Panc1 (cell line): ENCODE measurements around the gene ZDHHC19. TPM values are rescaled to one million over a fixed set of nuclear protein-coding genes. Genes with fewer than 3 reads are reported as not detected.

Source experiments
- ATAC-seq: fragments of 200-7000 bp; cut with Tn5 transposase; 2 replicates; pipeline ENCODE4 v1.9.1; 2020; ENCODE audit warnings: mild to moderate bottlenecking, moderate library complexity
- BruUV-seq: library from RNA; stranded (reverse); fragments of 400-500 nt; replicated peaks from 2 replicates; lab custom pipeline; 2021; lab: Mats Ljungman, UMichigan
- CTCF ChIA-PET: fragments of 300-600 bp; sonication (Branson Sonifier 250); formaldehyde crosslinking; loops from one replicate; lab custom pipeline; 2022; ENCODE audit warnings: antibody characterized with exemption; lab: Charles Lee
- POLR2A ChIA-PET: fragments of 300-600 bp; sonication (Branson Sonifier 250); formaldehyde crosslinking; loops from one replicate; lab custom pipeline; 2022; ENCODE audit warnings: antibody characterized with exemption; lab: Charles Lee
- DNase-seq: peaks from one replicate; pipeline ENCODE4 v3.0.0-alpha.2; 2010; ENCODE audit warnings: low read depth, low spot score
- H3K27ac ChIP-seq: 2 replicates; pipeline ENCODE4 v1.5.1; 2011; ENCODE audit warnings: mild to moderate bottlenecking, low read length, inconsistent platforms
- H3K27me3 ChIP-seq: fragments of 200-500 bp; sonication (Bioruptor generic); 2 replicates; pipeline ENCODE4 v1.6.0; 2014; ENCODE audit warnings: low read length, inconsistent platforms; ENCODE audit not compliant: control insufficient read depth, insufficient read depth
- H3K36me3 ChIP-seq: fragments of 200-500 bp; sonication (Bioruptor generic); 2 replicates; pipeline ENCODE4 v1.5.1; 2014; ENCODE audit warnings: inconsistent platforms, mild to moderate bottlenecking, low read length, moderate library complexity; ENCODE audit not compliant: control insufficient read depth, insufficient read depth
- H3K4me1 ChIP-seq: 2 replicates; pipeline ENCODE4 v1.5.1; 2011; ENCODE audit warnings: inconsistent platforms, mild to moderate bottlenecking, low read length, moderate library complexity; ENCODE audit not compliant: control insufficient read depth, insufficient read depth
- H3K4me3 ChIP-seq, 2 experiments: 2 replicates each; pipeline ENCODE4 v1.5.1; 2011 to 2012; ENCODE audit warnings: low read depth in 2 of 2, low read length in 2 of 2, mild to moderate bottlenecking in 2 of 2, inconsistent platforms in 1 of 2, moderate library complexity in 1 of 2
- H3K9me3 ChIP-seq: fragments of 200-500 bp; sonication (Bioruptor generic); 2 replicates; pipeline ENCODE4 v1.5.1; 2014; ENCODE audit warnings: low read depth, mild to moderate bottlenecking, inconsistent platforms, low read length, moderate library complexity; ENCODE audit not compliant: control insufficient read depth, insufficient read depth
- CTCF ChIP-seq: fragments of 450-650 bp; IDR thresholded peaks from 2 replicates; pipeline ENCODE4 v1.5.1; 2017; ENCODE audit warnings: mild to moderate bottlenecking
- POLR2AphosphoS5 ChIP-seq: IDR thresholded peaks from 2 replicates; pipeline ENCODE4 v1.6.1; 2012; ENCODE audit warnings: mild to moderate bottlenecking, low read depth, low read length, moderate library complexity
- REST ChIP-seq, 2 experiments: IDR thresholded peaks; 2 replicates each; pipeline ENCODE4 v1.6.1; 2011 to 2012; ENCODE audit warnings: low read depth in 2 of 2, control low read depth in 1 of 2, low read length in 1 of 2, mild to moderate bottlenecking in 1 of 2, moderate library complexity in 1 of 2; ENCODE audit not compliant: insufficient read depth in 1 of 2
- SIN3A ChIP-seq: IDR thresholded peaks from 2 replicates; pipeline ENCODE4 v1.6.1; 2012; ENCODE audit warnings: low read depth, mild to moderate bottlenecking, low read length, moderate library complexity, borderline replicate concordance; ENCODE audit not compliant: insufficient read depth
- TCF7L2 ChIP-seq: IDR thresholded peaks from 2 replicates; pipeline ENCODE4 v1.6.1; 2011; ENCODE audit warnings: mild to moderate bottlenecking, low read depth, low read length, inconsistent platforms
- in situ Hi-C: cut with HindIII; loops from 2 replicates; pipeline ENCODE4 v1.10.0; 2016; ENCODE audit warnings: low sequenced_read_pairs, low pct_unique_long_range_greater_than_20kb
- intact Hi-C: fragments of 100-400 bp; cut with micrococcal nuclease; formaldehyde crosslinking; loops from one replicate; pipeline ENCODE4 v1.10.0; 2022; ENCODE audit not compliant: unreplicated experiment
- total RNA-seq: library from RNA; stranded (reverse); gene quantifications from one replicate; pipeline ENCODE4 v1.2.1, GENCODE V29; 2021; ENCODE audit not compliant: unreplicated experiment

The ZDHHC19 gene
- total RNA-seq, 1 experiment from 2014 or later = 0.33 TPM

DNA sequence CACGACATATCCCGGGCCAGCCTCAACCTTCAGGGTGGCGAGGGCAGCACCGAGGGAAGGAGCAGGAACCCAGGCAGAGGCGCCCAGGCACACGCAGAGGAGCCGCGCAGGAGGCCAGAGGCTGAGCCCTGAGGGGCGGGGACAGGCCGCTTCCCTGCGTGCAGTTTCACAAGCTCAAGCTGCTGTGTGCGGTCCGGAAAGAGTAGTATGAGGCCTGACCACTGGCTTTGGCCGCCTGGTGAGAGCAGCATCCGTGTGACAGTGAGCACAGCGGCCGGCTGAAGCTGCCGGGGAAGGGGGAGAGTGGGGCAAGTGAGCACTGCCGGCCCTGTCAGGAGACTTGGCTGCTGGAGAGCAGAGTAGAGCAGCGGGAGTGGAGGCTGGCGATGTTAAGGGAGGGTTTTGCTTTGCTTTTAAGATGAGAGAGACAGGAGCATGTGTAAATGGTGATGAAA is 8.7 kb downstream of the ZDHHC19 start:
- CTCF ChIA-PET = interaction anchor here (1.1 kb wide), 1 partner anchor 130 kb away, joined by 5 read pairs; no protein-coding TSS in a partner anchor

More for the DNA sequence above, 8.7 kb downstream of the ZDHHC19 start:
- POLR2A ChIA-PET = no interaction called here
- Histone ChIP-seq H3K9me3 (no peaks in the 10 kb centered on the region), H3K4me1 (no peaks in the 10 kb centered on the region), H3K36me3 (no peaks in the 10 kb centered on the region), H3K27ac (no peak overlapping the region), H3K27me3 (no peaks in the 10 kb centered on the region), H3K4me3 (peak overlapping the region in 1 of 2 experiments; percentile 15; a peak in 1 of 4 replicates)
- intact Hi-C loops = no loop called here
- ATAC-seq (peak; percentile 37), DNase-seq (no peak)
- no TSS peak for BruUV-seq
- TF ChIP-seq SIN3A = no peak
- TF ChIP-seq CTCF = no peak
- no peak for TF ChIP-seq REST (IDR thresholded peaks at IDR 0.05; ENCODE audit: insufficient read depth in 1 of 2, low read depth in 2 of 2, low read length in 1 of 2)
- TF ChIP-seq POLR2AphosphoS5 = no peak
- no peak for TF ChIP-seq TCF7L2
- in situ Hi-C loops = no loop called here
